ENCODE measurements around the gene MB.

- no peak for TF ChIP-seq CTCF (IDR thresholded peaks at IDR 0.05)
- no peak for TF ChIP-seq ZFX (IDR thresholded peaks at IDR 0.05; ENCODE audit: borderline replicate concordance)
These were observed 16.0 kb downstream of the MB start for GRCh38 chr22:35601013-35601580.
